ENCODE results near the gene CARD9. TPM values are rescaled to one million over a fixed set of nuclear protein-coding genes. Genes with fewer than 3 reads are reported as not detected.

The CARD9 gene
- total RNA-seq, 1 experiment from 2014 or later = 0.66 TPM

DNA sequence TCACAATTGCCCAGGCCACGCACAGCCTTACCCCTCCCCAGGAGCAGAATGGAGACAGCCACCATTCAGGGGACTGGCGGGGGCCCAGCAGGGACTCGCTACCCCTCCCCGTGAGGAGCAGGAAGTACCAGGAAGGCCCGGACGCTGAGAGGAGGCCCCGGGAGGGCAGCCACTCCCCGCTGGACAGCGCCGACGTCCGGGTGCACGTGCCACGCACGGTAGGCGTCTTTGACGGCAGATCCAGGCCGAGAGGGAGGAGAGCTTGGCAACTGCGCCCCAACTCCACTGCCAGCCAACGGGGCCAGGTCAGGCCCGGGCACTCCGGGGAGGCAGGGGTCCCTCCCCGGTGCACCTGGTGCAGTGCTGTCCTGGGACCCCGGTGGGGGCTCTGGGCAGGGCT is 23.9 kb downstream of the CARD9 start:
- no peak for DNase-seq (ENCODE audit: low read depth)

DNA sequence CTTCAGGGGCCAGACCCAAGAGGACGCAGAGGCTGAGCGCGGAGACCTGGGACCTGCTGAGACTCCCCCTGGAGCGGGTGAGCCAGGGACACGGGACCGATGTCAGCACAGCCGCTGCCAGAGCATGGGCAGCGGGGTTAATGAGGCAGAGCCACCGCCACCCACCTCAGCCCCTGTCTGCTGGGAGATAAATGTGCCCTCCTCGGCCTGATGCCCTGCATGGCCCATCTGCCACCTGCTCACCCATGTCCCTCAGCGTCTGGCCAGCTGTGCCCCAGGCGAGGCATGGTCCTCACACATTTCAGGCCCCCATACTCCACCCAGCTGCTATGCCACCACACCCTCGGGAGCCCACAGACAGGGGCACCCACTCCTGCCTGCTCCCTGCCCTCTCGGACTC is 24.8 kb downstream of the CARD9 start:
- no peak for DNase-seq (ENCODE audit: low read depth)

DNA sequence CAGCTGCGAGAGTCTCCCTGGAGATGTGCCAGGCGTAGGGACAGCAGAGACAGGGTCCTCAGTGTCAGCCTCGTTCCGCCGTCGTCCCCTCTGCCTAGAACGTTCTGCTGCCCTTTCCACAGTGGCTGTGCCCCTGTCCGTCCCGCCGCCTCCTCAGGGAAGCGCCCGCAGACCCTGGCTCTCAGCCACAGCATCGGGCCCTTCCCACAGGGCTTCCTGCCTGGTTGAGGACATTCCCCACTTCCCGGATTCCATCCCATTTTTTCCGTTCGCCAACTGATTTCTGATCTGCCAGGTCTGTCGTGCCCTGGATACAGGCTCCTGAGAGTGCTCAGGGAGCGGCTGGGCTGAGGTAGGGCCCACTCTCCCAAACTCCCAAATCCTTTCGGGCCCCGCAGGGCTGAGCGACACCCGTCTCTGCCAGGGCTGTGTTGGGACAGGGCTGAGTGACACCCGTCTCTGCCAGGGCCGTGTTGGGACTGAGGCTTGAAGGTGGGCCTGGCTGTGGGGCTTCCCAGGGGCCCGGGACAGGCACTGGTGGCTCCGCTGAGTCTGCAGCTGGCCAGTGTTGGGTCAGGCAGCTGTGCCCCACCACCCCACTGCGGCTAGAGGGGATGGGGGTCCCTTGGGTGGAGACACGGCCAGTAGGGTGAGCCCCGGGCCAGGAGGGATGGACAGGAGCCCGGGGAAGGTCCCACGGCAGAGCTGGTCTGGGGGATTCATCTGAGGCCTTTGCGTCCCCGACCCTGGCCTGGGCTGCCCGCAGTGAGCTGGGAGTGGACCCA is 25.8 kb downstream of the CARD9 start:
- DNase-seq (ENCODE audit: low read depth) = no peak

DNA sequence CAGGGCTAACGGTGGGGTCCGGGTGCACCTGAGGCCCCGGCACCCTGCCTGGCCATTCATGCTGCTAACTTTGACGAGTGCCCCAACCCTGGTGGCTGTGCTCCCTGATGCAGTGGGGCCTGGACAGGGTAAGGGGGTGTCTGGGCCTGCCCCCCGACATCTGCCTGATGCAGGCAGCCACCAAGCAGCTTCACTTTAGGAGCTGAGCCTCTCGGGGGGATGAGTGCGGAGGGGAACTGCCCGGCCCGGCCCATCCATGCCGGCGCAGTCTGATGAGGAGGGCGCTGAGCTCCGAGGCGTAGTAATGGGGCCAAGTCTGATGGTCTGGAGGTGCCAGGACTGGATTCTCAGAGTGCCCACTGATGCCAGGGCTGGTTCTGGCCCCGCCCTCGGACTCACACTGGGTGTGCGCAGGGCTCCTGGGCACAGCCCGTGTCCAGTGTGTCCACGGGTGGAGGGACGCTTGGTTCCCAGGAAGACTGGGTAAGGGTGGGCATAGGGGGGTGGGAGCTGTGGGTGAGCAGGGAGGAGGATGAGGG is 26.5 kb downstream of the CARD9 start:
- no peak for DNase-seq (ENCODE audit: low read depth)

DNA sequence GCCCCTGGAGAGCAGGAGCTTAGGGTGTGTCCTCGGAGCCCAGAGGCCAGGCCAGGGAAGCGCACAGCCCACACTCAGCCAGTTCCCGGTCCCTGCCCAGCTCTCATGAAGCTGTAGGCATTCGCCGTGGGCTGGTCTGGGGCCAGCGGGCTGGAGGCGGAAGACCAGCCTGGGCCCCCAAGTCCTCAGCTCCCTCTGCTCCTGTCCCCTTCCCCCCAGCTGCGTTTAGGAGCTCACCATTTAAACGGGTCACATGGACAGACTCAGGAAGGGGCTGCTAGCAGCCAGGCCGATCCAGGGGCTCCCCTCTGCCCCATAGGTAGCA is 27.4 kb downstream of the CARD9 start:
- no peak for DNase-seq (ENCODE audit: low read depth)

DNA sequence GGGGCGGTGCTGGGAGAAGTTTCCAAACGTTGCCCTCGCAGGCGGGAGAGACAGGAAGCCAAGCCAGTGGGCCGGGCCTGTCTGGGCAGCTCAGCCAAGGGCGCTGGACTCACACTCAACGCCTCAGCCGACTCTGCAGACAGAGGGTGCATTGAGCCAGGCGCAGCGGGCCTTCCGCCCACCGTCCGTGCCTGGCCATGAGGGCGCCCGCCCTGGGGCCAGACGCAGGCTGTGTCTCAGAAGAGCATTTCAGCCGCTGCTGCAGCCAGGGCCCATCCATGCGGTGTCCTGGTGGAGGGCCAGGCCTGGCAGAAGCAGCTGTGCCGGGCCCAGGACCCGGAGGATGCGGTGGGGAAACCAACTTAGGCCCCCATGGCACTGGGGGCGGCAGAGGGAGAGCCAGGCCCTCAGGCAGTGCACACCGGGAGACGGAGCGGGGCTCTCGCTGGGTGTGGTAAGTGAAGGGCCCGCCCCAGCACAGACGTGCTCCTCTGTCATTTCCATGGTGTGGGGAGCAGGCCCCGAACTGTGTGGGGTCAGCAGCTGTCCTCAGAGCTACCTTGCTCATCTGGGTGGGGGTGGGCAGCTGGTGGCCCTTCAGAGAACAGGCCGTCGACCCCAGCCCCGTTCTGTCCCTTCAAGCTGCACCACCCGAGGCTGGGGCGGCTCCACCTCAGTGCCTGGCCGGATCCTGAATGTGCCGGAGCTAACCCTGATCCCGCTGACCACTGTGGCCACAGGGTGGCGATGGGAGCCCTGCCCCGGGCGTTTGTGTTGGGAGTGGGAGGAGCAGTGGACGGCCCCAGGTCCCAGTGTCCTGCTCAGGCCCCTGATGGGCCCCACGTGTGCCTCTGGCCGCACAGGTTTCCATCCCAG is 27.9 kb downstream of the CARD9 start:
- no peak for DNase-seq (ENCODE audit: low read depth)

DNA sequence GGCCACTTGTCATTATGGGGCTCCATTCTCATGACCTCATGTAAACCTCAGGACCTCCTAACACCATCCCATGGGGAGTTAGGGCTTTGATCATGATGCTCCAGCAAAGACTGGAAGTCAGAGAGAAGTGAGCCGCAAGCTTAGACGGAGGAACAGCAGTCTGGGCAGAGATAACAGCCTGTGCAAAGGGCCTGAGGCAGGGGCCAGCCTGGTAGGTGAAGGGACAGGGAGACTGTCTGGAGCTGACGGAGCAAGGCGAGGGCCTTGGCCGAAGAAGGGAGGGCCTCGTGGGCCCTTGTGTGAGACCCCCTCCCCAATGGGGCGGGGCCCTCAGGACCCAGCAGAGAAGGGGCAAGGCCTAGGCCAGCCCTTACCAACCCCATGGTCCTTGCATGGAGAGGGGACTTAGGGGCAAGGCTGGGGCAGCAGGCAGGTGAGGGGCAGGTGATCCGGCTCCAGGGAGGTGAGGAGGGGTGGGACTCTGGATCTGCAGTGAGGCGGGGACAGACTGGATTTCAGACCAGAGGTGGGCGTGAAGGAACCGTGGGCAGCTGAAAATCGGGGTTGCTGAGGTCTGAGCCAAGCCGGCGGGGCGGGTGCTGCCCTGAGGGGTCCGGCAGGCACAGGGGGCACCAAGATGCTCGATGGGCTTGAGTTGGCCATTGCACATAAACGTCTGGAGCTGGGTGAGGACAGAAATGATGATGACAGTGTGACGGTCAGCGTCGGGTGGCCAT is 28.8 kb downstream of the CARD9 start:
- DNase-seq (ENCODE audit: low read depth) = no peak

DNA sequence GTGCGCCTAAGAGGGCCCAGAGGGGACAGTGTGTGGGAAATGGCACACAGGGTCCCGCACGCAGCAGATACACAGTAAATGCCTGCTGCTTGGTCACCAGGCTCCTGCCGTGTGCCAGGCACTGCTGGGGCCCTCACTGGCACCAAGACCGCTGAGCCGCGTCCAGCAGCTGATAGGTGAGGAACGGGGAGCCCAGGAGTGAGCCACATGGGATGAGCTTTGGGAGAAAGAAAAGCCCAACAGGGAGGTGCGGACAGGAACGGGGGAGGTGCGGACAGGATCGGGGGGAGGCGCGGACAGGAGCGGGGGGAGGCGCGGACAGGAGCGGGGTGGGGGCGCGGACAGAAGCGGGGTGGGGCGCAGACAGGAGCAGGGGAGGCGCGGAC is 29.6 kb downstream of the CARD9 start:
- no peak for DNase-seq (ENCODE audit: low read depth)

DNA sequence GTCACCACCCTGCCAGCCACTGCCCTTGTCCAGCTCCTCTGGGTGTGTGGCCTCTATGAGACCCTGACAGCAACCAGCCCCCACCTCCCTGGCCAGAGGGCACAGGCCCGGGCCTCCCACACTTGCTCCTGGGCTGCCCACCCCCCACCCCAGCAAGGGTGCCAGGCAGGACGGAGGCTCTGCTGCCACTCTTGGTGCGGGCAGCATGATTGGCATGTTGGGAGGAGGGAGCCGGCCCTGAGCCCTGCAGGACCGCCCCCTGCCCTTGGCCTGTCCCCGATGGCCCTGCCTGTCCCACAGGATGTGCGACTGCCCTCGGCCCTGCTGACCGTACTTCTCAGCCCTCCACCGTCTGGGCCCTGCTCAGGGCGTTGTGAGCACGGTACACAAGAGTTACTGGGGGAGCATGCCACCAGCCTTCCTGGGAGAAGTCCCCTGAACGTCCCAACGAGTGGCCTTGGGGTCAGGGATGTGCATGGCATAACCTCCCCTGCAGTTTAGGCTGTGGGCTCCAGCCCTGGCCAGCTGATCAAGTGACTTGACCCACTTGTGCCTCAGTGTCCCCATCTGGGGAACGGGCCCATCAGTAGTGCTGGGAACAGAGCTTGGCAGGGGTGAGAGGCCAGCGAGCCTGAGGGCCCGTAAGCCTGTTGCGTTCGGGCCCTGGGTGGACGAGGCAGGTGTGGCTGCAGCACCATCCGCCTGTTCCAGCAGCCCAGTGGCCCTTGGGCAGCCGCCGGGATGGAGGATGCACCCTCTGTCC is 30.2 kb downstream of the CARD9 start:
- DNase-seq (ENCODE audit: low read depth) = no peak

DNA sequence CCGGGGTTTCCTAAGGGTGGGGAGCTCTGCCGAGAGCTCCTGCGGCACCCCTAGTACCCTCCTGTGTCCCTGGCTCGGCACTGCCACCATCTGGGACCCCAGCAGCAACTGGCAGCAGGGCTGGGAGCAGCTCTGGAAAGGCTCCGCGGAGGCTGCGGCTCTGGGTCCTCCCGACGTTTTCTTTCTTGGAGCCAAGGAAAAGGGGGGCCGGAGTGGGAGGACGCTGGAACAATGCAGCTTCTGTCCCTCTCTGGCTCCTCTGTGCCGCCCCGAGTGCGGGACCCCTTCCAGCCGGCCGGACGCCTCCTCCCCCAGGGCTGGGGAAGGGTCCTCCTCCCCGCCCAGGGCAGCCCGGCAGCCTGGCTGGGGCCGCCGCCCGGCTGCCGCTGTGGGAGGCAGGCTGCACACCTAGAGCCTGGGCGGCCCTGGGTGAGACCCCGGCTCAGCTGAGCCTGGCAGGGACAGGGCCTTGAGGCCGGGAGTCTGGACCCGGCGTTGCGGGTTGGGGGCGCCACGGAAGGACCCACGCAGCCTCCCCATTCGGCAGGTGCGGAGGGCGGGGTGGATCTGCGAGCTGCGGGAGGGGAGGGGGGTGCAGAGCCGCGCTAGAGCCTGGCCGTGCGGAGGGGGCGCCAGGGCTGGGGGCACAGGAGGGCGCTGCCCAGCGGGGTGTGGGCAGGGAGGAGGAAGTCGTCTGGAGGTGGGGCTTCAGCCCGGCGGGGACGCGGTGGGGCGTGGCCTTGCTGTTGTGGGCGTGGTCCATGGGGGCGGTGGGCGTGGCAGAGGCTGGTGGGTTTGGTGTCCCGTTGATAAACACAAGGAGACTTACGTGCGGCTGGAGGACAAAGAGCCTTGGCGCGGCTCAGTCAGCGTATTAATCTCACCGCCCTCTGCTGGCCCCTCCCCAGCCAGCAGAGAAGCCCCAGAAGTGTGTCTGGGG is 31.0 kb downstream of the CARD9 start:
- DNase-seq (ENCODE audit: low read depth) = no peak

DNA sequence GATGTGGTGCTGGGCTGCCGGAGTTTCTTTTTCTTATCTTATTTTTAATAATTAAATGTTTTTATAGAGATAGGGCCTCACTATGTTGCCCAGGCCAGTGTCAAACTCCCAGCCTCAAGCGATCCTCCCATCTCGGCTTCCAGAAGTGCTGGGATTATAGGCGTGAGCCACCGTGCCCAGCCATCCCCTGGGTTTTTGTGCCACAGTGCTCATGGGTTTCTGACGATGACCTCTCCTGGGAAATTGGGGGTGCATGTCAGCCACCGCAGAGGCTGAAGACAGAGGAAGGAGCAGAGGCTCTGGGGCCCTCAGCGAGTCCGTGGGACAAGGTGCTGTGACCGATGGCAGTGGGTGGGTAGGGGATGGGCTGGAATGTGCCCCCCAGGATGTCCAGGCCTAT is 31.7 kb downstream of the CARD9 start:
- DNase-seq (ENCODE audit: low read depth) = no peak

DNA sequence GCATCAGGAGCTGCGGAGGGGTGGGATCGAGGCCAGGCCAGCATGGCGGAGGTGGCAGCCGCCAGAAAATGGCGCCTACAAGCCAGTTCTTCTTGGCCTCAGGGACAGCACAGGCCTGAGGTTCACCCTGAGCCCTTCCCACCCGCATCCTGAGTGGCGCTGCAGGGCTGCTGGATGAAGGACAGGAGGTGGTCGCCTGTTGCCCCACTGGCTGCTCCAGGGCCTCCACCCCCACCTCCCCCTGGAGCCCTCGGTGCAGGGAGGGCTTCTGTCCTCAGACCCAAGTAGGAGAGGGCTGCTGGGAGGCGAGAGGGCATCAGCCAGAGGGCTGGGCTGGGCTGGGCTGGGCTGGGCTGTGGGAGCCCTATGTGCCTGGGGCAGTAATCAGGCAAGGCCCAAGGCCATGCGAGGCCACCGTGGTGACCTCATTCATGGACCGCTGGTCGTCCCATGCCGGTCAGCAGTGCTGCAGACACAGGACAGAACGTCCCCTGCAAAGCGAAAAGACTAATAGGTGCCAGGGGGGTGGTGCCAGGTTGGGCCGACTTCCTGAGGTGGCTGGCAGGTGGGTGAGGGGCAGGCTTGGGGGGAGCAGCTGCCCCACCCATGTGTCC is 32.3 kb downstream of the CARD9 start:
- DNase-seq (ENCODE audit: low read depth) = no peak

DNA sequence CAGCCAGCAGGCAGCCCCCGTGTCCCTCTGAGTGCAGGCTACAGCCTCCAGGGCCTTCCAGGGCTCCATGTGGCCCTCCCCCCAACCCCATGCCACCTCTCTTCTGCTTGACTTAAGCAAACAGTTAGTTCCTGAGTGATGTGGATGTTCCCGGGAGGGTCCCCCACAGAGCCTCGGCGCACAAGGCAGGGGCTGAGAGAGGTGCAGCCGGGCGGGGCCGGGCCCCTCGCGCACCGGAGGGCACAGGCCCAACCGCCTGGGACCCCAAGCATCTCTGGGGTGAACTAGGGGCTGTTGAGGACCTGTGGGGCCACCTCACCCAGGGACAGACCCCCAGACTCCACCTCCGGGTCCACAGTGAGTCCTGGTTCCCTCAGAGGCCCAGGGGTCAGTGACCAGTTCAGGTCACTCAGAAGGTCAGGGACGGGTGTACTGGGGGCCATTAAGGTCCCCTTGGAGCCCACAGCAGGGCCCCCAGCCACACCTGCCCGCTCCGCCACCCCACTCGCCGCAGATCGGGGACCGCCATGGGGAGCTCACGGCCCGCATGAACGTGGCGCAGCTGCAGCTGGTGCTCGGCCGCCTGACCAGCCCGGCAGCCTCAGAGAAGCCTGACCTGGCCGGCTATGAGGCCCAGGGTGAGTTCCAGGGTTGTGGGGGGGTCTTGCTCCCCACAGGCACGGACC is 33.0 kb downstream of the CARD9 start:
- no peak for DNase-seq (ENCODE audit: low read depth)

DNA sequence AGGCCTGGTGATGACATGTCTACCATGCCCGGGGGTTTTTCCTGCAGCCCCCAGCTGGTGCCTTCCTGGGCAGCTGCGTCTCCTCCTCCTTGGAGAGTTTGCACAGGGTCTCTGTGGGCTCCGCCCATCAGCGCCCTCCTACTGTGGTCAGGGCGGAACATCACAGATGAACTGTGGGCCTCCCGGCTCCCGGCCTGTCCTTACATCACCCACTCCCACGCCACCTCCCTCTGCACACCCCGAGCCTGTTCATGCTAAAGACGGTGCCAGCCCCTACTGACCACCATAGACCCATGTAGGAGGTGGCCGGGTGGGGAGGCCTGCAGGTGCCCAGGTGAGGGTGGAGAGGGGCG is 33.5 kb downstream of the CARD9 start:
- no peak for DNase-seq (ENCODE audit: low read depth)

DNA sequence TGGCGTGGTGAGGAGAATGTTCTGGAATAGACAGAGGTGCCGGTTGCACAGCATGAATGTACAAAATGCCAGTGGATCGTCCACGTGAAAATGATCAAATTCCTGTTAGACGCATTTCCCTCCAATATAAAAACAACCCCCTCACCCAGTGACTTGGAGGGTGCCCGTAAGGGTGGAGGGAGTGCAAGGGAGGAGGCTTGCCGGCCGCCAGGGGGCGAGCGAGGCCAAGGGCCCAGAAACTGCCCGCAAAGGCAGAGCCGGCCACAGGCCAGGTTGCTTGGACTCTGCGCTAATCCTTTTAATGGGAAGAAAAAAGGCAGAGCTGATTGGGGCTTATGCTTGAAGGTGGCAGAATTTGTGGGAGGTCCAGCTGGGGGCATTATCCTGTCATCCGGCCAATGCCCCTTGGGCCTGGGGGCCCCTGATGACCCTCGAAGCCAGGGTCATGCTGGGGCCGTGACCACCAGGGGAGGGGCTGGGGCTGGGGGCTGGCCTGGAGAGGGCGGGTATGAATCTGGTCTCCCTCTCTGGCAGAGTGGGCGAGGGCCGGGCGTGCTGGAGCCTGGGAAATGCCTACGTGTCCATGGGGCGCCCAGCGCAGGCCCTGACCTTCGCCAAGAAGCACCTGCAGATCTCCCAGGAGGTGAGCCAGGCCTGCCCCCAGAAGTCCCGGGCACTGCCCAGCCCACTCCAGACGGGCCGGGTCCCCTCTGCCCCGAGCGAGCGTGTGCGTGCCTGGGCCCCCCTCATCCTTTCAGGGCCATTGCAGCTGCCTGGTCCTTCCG is 34.1 kb downstream of the CARD9 start:
- peak; percentile 57 for DNase-seq (ENCODE audit: low read depth)

DNA sequence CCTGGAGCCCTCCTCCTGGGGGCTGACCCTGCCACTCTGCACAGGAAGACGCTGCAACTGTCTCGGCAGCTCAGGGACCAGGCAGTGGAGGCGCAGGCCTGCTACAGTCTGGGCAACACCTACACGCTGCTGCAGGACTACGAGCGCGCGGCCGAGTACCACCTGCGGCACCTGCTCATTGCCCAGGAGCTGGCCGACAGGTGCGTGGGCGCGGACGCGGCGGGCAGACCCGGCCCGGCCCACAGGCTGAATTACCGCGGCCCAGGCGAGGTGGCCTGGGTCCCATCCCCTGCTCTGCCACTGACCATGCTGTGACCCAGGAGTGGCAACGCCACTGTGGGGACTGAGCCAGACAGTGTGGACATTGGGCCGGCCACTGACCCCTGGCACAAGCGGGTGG is 35.0 kb downstream of the CARD9 start:
- DNase-seq (ENCODE audit: low read depth) = no peak

DNA sequence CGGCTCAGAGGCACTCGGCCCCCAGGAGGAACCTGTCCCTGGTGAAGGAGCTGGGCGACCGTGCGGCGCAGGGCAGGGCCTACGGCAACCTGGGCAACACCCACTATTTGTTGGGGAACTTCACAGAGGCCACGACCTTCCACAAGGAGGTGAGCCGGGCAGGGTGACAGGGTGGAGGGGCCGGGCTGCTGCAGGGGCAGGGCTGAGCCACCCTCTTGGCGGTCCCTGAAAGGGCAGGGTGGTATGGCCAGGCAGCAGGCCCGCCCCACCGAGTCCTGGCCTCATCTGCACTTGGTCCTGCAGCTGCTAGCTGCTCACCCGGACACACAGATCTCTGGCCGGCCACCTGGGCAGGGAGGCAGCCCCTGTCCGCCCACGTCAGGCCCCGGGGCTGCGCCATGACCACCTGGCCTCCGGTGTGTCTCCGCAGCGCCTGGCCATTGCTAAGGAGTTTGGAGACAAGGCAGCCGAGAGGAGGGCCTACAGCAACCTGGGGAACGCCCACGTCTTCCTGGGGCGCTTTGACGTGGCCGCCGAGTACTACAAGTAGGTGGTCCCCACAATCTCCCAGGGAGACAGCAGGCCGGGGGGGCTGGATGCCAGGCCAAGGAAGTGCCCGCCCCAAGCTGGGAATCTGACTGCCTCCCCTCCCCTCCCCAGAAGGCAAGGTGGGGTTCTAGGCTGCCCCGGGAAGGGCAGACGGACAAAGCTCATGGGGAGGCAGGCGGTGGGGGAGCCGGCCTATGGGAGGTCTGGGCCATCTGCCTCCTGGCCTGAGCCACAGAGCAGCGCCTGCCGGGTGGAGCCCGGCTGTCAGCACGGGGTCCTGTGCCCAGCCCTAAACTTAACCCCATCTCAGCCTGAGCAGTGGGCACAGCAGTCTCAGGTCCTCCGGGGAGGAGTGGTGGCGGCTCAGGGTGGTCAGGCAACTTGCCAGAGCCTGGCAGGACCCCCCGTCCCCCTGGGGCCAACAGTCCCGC is 35.8 kb downstream of the CARD9 start:
- DNase-seq (ENCODE audit: low read depth) = no peak

Data from HT1080 (cell line).